Measurements from ENCODE around the gene ARHGEF39.
A peak's percentile ranks its signal among the peaks of the same experiment; 100 is the strongest.

ARHGEF39 gene

GRCh38 chr9:35673132-35674024 is 8.4 kb upstream of the ARHGEF39 start, which contains the start of gene CA9:
CA9 (plus strand) TSS chr9:35673928; CDS start chr9:35673960, 32 bp downstream.
- DNase-seq = no peak

- no peak for DNase-seq
These were observed 4.5 kb upstream of the ARHGEF39 start for GRCh38 chr9:35669331-35670145.

GRCh38 chr9:35667939-35668338 is 2.9 kb upstream of the ARHGEF39 start:
- DNase-seq = no peak

DNA sequence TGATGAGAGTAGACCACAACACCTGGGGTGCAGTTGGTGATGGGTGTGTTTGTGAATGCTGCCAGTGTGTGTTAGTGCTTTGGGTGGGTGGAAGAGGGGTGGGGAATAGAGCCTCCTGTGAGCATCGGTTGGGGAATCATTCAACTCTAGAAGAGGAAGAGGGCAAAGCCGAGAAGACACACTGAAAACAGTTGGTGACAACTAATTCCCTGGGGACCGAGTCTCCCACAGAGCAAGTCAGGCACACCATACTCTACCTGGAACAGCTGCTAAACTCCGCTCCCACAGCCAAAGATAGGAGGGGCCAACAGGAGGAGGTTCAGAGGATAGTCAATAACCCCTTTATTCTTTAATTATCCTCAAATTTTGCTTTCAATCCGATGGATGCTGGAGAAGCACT is 1.6 kb upstream of the ARHGEF39 start:
- DNase-seq = no peak

- DNase-seq = no peak
These were observed 1.1 kb upstream of the ARHGEF39 start for GRCh38 chr9:35666045-35666444.

DNA sequence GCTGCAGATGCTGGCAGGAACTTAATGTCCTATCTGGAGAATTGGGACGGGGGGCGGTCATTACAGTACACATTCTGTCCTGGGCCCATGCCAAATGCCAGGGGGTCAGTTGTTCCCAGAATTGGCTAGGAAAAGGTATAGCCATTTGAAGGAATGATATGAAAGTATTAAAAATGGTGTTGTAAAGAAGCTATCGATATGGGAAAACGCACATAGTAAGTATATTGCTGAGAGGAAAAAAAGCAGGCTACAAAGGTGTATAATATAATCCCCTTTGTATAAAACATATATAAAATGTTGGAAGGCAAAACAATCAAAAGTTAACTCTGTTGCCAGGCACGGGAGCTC is 450 bp upstream of the ARHGEF39 start:
- no peak for DNase-seq

DNA sequence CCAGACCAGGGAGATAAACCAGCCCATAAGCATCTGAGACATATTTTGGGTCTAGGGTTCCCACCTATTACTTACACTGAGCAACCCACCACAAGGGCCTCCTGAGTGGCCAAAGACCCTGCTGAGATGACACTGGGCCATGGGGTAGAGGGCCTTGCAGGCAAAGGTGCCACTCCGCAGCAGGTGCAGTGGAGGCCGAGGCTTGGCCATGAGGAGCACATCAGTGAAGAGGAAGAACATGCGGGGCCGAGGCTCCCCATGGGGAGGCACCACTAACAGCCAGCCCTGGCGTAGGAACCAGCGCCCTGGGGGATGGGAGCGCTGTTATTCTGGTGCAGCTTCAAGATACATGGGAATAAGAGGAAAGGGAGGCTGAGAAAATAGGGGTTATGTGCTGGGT is 2.6 kb downstream of the ARHGEF39 start:
- DNase-seq = no peak

DNA sequence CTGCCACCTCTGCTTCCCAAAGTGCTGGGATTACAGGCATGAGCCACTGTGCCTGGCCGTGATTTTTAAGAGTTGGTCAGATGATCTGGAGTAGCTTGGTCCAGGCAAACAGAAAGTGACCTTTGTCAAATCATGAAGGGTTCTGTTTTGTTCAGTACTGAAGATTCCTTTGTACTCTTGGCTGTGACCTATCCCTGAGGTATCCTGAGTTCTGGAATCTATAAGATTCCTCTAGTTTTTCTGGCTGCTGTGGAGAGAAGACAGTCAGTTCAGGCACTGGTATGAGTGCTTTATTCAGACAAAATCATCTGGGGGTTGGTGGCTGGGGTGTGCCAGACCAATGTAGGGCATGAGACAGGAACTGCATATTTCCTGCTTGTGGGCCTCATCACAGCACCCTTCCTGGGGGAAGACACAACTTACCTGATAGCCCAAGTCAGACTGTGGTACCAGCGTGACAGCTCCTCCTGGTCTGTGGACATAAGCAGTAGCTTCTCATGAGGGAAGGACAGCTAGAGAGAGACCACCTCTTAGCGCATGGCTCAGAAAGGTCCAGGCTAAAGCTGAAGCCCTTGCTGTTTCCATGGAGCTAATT is 3.1 kb downstream of the ARHGEF39 start:
- no peak for DNase-seq

GRCh38 chr9:35660966-35661415 is 4.0 kb downstream of the ARHGEF39 start:
- DNase-seq = no peak

- no peak for DNase-seq
These were observed 5.7 kb downstream of the ARHGEF39 start for GRCh38 chr9:35659340-35659739.

DNA sequence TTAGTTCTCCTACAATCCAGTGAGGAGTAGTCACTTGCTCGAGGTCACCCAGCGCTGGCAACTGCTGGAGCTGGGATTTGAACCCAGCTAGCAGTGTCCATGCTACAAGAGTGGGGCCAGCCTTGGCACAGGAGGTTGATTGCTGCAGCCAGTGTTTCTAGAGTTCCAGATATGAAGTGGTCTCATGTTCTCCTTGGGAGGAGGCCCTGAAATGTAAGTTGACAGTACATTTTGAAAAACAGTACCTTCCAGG is 6.1 kb downstream of the ARHGEF39 start:
- no peak for DNase-seq

GRCh38 chr9:35658137-35658967 is 6.6 kb downstream of the ARHGEF39 start, which contains the start of gene CCDC107:
CCDC107 (plus strand) TSS chr9:35658292; CDS start chr9:35658380, 88 bp downstream.
- DNase-seq = peak; percentile 90

- peak; percentile 83 for DNase-seq
These were observed 7.4 kb downstream of the ARHGEF39 start, which contains the start of gene RMRP for GRCh38 chr9:35657546-35658136. RMRP (minus strand) TSS chr9:35658019.

- DNase-seq = no peak
These were observed 8.0 kb downstream of the ARHGEF39 start for GRCh38 chr9:35656831-35657545.

DNA sequence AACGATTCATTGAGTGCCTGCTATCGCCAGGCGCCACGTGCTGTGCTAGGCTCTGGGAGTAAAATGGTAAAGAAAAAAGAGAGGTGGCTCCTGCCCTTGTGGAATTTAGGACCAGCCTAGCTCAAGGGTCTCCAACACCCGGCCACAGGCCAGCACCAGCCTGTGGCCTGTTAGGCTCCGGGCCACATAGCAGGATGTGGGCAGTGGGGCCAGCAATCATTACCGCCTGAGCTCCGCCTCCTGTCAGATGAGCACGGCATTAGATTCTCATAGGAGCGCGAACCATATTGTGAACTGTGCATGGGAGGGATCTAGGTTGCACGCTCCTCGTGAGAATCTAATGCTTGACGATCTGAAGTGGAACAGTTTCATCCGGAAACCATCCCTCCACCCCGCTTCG is 8.6 kb downstream of the ARHGEF39 start:
- no peak for DNase-seq

DNA sequence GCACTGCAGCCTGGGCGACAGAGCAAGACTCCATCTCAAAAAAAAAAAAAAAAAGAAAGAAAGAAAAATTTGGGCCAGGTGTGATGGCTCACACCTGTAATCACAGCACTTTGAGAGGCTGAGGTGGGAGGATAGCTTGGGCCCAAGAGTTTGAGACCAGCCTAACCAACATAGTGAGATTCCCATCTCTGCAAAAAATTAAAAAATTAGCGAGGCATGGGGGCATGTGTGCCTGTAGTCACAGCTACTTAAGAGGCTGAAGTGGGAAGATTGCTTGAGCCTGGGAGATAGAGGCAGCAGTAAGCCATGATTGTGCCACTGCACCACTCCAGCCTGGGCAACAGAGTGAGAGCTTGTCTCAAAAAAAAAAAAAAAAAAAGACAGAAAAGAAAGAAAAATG is 11.4 kb downstream of the ARHGEF39 start:
- no peak for DNase-seq

- no peak for DNase-seq
These were observed 12.2 kb downstream of the ARHGEF39 start for GRCh38 chr9:35652829-35653209.

DNA sequence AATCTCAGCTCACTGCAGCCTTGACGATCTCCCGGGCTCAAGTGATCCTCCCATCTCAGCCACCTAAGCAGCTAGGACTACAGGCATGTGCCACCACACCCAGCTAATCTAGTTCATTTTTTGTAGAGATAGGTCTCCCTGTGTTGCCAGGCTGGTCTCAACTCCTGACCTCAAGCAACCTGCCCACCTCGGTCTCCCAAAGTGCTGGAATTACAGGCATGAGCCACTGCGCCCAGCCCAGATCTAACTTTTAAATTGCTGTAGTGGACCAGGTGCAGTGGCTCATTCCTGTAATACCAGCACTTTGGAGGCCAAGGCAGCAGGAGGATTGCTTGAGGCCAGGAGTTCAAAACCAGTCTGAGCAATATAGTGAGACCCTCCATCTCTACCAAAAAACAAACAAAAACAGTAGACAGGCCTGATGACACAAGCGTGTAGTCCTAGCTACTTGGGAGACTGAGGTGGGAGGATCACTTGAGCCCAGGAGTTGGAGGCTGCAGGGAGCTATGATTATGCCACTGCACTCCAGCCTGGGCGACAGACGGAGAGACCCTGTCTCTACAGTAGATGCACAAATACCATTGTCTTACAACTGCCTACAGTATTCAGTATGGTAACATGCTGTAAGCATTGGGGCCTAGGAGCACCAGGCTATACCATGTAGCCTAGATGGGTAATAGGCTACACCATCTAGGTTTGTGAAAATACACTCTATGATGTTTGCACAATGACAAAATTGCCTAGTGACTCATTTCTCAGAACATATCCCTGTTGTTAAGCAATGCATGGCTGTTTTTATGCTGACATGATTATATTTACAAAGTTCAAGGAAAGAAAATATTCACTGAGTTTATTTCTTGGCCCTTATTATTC is 12.8 kb downstream of the ARHGEF39 start:
- DNase-seq = no peak

- no peak for DNase-seq
These were observed 14.4 kb downstream of the ARHGEF39 start, which contains the start of gene SIT1 for GRCh38 chr9:35650341-35651158. SIT1 (minus strand) TSS chr9:35650931; CDS start chr9:35650853, 78 bp downstream.
